HG02970 (cell line): ENCODE measurements around the gene USP6NL.

Experiments
- ATAC-seq: cut with Tn5 transposase; IDR thresholded peaks from one replicate; pipeline ENCODE4 v1.9.1; 2021; ENCODE audit warnings: mild to moderate bottlenecking, moderate library complexity, moderate number of reproducible peaks; ENCODE audit not compliant: unreplicated experiment, low FRiP score

The USP6NL gene

GRCh38 chr10:11431216-11431555 lies 180.3 kb downstream of the USP6NL start:
- no peak for ATAC-seq

- no peak for ATAC-seq
Observed at GRCh38 chr10:11430421-11431215, 180.8 kb downstream of the USP6NL start.

- ATAC-seq = no peak
Observed at GRCh38 chr10:11429439-11430052, 181.9 kb downstream of the USP6NL start.

GRCh38 chr10:11425676-11426075 lies 185.8 kb downstream of the USP6NL start:
- no peak for ATAC-seq

- ATAC-seq = no peak
Observed at GRCh38 chr10:11425296-11425610, 186.2 kb downstream of the USP6NL start.

GRCh38 chr10:11424456-11425295 lies 186.8 kb downstream of the USP6NL start:
- no peak for ATAC-seq

- no peak for ATAC-seq
Observed at GRCh38 chr10:11416974-11417373, 194.5 kb downstream of the USP6NL start.

GRCh38 chr10:11415095-11415494 lies 196.4 kb downstream of the USP6NL start:
- ATAC-seq = no peak

GRCh38 chr10:11414314-11415038 lies 197.0 kb downstream of the USP6NL start:
- no peak for ATAC-seq

GRCh38 chr10:11411926-11412545 lies 199.4 kb downstream of the USP6NL start:
- ATAC-seq = no peak

- ATAC-seq = no peak
Observed at GRCh38 chr10:11409357-11409756, 202.1 kb downstream of the USP6NL start.

GRCh38 chr10:11407939-11408338 lies 203.5 kb downstream of the USP6NL start:
- ATAC-seq = no peak

GRCh38 chr10:11406746-11407145 lies 204.7 kb downstream of the USP6NL start:
- no peak for ATAC-seq

- ATAC-seq = no peak
Observed at GRCh38 chr10:11404901-11405300, 206.5 kb downstream of the USP6NL start.
